ENCODE results near the gene STX16. TPM values are rescaled to one million over a fixed set of nuclear protein-coding genes. Genes with fewer than 3 reads are reported as not detected.

Gene STX16, protein sequence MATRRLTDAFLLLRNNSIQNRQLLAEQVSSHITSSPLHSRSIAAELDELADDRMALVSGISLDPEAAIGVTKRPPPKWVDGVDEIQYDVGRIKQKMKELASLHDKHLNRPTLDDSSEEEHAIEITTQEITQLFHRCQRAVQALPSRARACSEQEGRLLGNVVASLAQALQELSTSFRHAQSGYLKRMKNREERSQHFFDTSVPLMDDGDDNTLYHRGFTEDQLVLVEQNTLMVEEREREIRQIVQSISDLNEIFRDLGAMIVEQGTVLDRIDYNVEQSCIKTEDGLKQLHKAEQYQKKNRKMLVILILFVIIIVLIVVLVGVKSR
- total RNA-seq (23.2 and 28.5 TPM in 2 replicates), polyA plus RNA-seq (39.9 and 41.8 TPM in 2 replicates)

DNA sequence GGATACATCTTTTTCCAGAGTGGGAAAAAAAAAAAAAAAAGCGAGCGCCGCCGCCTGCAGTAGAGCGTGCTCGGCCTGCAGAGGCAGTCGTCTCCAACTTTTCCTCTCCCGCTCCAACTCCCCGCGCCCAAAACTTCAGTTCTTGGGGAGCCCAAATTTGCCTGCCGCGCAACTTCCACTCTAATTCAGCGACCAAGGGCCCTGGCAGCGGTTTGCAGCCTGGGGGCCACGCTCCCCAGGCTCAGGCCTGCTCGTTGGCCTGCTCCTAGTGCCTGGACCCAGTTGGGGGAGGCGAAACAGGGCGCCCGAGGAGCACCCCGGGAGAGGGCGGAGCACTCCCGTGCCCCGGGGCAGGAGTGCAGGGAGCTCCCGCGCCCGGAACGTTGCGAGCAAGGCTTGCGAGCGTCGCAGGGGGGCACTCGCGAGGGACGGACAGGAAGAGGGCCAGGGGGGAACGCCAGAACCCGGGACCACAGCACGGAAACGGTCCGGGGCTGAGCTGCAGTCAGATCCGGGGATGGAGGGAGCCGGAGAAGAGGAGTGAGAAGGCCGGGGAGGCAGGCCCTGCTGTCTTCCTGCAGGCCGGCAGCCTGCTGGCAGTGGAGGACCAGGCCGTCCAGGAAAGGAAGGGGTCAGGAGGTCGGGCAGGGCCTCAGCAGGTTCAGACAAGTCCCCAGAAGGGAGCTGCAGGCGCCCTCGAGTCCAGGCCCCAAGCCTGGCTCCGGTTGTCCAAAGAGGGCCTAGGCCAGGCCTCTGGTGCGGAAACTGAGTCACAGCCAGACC lies at the start of gene STX16:
STX16 (plus strand) TSS at position 508 of the 783 bp plus-strand sequence. CDS start 724 bp downstream, outside the sequence.
- 2% methylated on average over 45 of the region's 49 CpGs for WGBS (ENCODE audit: low lambda C conversion rate, missing lambda C conversion rate)
- H3K9me3 ChIP-seq (ENCODE audit: low read depth) = no peaks in the 10 kb centered on the region
- H3K79me2 ChIP-seq = peaks cover 48% of the 10 kb centered on the region
- no peaks in the 10 kb centered on the region for H3K36me3 ChIP-seq (replicated peaks; ENCODE audit: insufficient read depth, low read depth)
- H3K27ac ChIP-seq = peak within 1 kb of the TSS; percentile 97
- peaks cover 34% of the 10 kb centered on the region for H4K20me1 ChIP-seq (ENCODE audit: insufficient read depth, poor library complexity, severe bottlenecking)
- H3K4me2 ChIP-seq = peak within 1 kb of the TSS; percentile 94
- H3K9me2 ChIP-seq (replicated peaks; ENCODE audit: insufficient read depth) = no peaks in the 10 kb centered on the region
- H2AFZ ChIP-seq = peak within 1 kb of the TSS; percentile 98
- peaks cover 24% of the 10 kb centered on the region for H3K4me1 ChIP-seq (ENCODE audit: insufficient read depth)
- DNase-seq (ENCODE audit: low spot score) = peak; percentile 96
- H3K27me3 ChIP-seq = no peaks in the 10 kb centered on the region
- peak within 1 kb of the TSS; percentile 97 for H3K4me3 ChIP-seq
- TF ChIP-seq, protein P1, sequence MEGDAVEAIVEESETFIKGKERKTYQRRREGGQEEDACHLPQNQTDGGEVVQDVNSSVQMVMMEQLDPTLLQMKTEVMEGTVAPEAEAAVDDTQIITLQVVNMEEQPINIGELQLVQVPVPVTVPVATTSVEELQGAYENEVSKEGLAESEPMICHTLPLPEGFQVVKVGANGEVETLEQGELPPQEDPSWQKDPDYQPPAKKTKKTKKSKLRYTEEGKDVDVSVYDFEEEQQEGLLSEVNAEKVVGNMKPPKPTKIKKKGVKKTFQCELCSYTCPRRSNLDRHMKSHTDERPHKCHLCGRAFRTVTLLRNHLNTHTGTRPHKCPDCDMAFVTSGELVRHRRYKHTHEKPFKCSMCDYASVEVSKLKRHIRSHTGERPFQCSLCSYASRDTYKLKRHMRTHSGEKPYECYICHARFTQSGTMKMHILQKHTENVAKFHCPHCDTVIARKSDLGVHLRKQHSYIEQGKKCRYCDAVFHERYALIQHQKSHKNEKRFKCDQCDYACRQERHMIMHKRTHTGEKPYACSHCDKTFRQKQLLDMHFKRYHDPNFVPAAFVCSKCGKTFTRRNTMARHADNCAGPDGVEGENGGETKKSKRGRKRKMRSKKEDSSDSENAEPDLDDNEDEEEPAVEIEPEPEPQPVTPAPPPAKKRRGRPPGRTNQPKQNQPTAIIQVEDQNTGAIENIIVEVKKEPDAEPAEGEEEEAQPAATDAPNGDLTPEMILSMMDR (IDR thresholded peaks at IDR 0.05; ENCODE audit: poor library complexity) = peak; percentile 72
- TF ChIP-seq EZH2 (IDR thresholded peaks at IDR 0.05; ENCODE audit: borderline replicate concordance) = no peak
- TF ChIP-seq EZH2phosphoT487 (IDR thresholded peaks at IDR 0.05; ENCODE audit: low read depth, severe bottlenecking, unreplicated experiment) = no peak

DNA sequence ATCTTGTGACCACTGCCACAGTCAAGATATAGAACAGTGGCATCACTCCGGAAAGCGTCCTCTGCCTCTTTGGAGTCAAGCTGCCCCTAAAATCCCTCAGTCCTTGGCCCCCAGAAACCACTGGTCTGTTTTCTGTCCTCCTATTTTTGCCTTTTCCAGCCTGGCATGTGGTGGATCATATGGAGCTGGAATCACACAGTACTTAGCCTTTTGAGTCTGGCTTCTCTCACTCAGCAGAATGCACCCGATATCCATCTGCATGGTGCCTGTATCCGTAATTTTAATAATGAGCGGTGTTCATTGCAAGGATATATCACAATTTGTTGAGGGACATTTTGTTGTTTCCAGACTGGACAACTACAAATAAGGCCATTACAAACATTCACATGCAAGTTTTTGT lies 49.0 kb upstream of the STX16 start:
- H3K27me3 ChIP-seq = no peaks in the 10 kb centered on the region
- H3K4me3 ChIP-seq = no peak overlapping the region
- no peaks in the 10 kb centered on the region for H3K9me3 ChIP-seq (ENCODE audit: low read depth)
- H3K4me2 ChIP-seq = no peak overlapping the region
- no peak overlapping the region for H3K27ac ChIP-seq
- no peak overlapping the region for H2AFZ ChIP-seq
- H3K36me3 ChIP-seq (replicated peaks; ENCODE audit: insufficient read depth, low read depth) = no peaks in the 10 kb centered on the region
- TF ChIP-seq EZH2 (IDR thresholded peaks at IDR 0.05; ENCODE audit: borderline replicate concordance) = no peak
- no peak for TF ChIP-seq EZH2phosphoT487 (IDR thresholded peaks at IDR 0.05; ENCODE audit: low read depth, severe bottlenecking, unreplicated experiment)
- TF ChIP-seq, protein P1 (IDR thresholded peaks at IDR 0.05; ENCODE audit: poor library complexity) = no peak
- no peaks in the 10 kb centered on the region for H3K79me2 ChIP-seq
- DNase-seq (ENCODE audit: low spot score) = no peak
- peaks cover 9% of the 10 kb centered on the region for H3K4me1 ChIP-seq (ENCODE audit: insufficient read depth)
- no peaks in the 10 kb centered on the region for H4K20me1 ChIP-seq (ENCODE audit: insufficient read depth, poor library complexity, severe bottlenecking)
- 80% methylated on average over 5 of the region's 5 CpGs for WGBS (ENCODE audit: low lambda C conversion rate, missing lambda C conversion rate)
- no peaks in the 10 kb centered on the region for H3K9me2 ChIP-seq (replicated peaks; ENCODE audit: insufficient read depth)

DNA sequence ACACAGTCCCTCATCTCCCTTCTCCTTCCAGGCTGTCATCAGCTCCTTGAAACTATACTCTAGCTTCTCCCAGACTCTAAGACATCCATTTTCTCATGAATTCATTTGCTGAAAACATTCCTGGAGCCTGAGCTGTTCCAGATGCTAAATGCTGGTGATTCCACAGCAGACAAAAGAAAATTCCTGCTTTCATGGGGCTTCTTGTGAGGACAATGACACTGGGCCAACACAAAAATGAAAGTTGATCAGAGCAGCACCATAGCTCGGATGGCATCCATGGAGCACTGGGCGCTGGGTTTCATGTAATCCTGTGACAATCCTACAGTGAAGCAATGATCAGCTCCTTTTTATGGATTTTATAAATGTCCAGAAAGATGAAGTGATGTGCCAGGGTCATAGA lies 47.4 kb upstream of the STX16 start:
- no peaks in the 10 kb centered on the region for H3K27me3 ChIP-seq
- no peaks in the 10 kb centered on the region for H3K36me3 ChIP-seq (replicated peaks; ENCODE audit: insufficient read depth, low read depth)
- H3K4me3 ChIP-seq = no peak overlapping the region
- 92% methylated on average over 2 of the region's 2 CpGs for WGBS (ENCODE audit: low lambda C conversion rate, missing lambda C conversion rate)
- TF ChIP-seq EZH2 (IDR thresholded peaks at IDR 0.05; ENCODE audit: borderline replicate concordance) = no peak
- TF ChIP-seq EZH2phosphoT487 (IDR thresholded peaks at IDR 0.05; ENCODE audit: low read depth, severe bottlenecking, unreplicated experiment) = no peak
- TF ChIP-seq, protein P1 (IDR thresholded peaks at IDR 0.05; ENCODE audit: poor library complexity) = no peak
- no peaks in the 10 kb centered on the region for H4K20me1 ChIP-seq (ENCODE audit: insufficient read depth, poor library complexity, severe bottlenecking)
- H3K79me2 ChIP-seq = no peaks in the 10 kb centered on the region
- no peaks in the 10 kb centered on the region for H3K9me3 ChIP-seq (ENCODE audit: low read depth)
- H3K9me2 ChIP-seq (replicated peaks; ENCODE audit: insufficient read depth) = no peaks in the 10 kb centered on the region
- H3K27ac ChIP-seq = no peak overlapping the region
- no peak for DNase-seq (ENCODE audit: low spot score)
- no peak overlapping the region for H3K4me2 ChIP-seq
- no peak overlapping the region for H2AFZ ChIP-seq
- no peaks in the 10 kb centered on the region for H3K4me1 ChIP-seq (ENCODE audit: insufficient read depth)

Data from hepatocyte (in vitro differentiated cells).